IPS-11a (cell line): ENCODE data around the gene PKNOX2.

Source experiments
- H3K4me3 ChIP-seq: one replicate; pipeline ENCODE4 v1.5.1; 2013; ENCODE audit warnings: low read depth, low read length, control low read depth

PKNOX2 gene

DNA sequence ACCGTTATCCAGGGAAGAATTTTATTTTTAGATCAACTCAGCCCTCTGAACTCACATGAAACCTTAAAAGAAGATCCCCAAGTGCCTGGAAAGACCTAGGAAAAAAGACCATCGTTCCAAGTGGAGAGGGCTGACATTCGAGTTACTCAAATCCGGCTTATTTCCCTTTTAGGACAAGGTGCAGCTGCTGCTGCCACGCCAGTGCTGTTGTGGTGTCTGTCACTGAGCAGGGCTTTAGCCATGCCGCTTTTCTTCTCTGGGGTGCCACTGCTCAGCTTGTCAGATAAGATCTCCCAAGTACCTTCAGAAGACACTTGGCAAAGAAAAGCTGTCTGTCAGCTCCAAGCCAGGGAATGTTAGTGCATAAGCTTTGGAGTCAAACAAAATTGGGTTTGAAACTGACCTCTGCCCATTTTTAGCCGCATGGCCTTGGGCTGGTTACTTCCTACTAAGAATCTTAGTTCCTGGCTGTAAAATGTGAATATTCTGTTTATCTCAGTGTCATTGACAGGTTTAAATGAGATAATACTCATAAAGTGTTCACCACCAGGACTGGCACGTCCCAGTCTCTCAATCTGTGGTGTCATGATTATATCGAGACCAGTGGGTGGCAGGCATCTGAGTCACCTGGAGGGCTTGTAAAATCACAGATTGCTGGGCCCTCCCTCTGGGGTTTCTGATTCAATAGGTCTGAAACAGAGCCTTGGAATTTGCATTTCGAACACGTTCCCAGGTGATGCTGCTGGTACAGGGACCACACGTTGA is 117.5 kb downstream of the PKNOX2 start:
- H3K4me3 ChIP-seq: no peak overlapping the region

DNA sequence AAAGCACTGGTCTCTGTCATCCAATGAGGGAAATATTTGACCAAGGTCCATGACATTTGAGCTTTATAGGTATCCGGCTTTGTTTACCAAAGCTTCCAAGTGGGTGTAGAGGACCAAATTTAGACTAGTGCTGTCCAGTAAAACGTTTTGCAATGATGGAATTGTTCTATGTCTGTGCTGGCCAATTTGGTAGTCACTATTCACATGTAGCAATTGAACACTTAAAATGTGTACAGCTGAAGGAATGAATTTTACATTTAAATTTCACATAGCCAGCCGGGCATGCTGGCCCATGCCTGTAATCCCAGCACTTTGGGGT is 118.0 kb downstream of the PKNOX2 start:
- no peak overlapping the region for H3K4me3 ChIP-seq

DNA sequence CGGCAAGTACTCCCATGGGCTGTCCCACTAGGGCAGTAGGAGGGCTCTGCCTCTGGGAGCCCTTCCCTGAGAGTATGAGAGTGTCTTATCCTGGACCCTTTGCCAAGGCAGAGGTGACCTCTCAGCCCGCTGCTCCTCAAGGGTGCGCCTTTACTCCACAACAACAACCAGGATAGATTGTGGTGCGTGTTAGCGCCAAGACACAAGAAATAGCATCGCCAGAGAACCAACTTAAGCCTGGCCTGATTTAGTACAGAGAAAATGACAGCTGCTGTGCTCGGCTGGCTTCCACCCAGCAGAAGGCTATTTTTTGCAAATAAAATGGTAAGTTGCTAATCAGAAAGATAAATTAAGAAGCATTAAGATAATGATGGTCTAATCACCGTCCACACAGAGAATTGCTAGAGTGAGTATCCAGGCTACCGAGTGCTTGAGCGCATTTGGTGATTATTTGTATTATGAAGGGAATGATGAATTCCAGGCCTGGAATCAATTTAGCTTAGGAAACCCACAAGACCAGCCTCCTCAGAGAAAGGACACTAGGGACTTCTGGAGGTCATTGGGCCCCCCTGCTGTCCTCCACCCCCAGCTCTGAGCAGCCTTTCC is 119.8 kb downstream of the PKNOX2 start:
- H3K4me3 ChIP-seq: no peak overlapping the region

DNA sequence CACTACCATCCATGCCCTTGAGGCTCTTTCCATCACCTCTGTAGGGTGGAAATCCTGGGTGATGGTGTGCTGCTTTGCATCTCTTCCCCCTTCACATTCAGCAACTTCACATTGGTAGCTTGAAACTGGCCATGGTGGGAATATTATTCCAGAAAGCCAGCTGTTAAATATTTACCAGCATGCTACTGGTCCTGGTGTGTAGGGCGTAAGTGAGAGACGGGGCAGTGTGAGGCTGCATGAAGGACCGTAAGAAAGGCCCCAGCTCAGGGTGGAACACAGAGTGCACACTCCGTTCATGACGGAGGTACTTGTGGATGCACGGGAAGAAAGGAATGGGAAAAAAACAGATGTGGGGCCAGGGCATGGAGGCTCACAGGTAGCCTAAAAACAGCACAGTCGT is 121.3 kb downstream of the PKNOX2 start:
- H3K4me3 ChIP-seq: no peak overlapping the region

DNA sequence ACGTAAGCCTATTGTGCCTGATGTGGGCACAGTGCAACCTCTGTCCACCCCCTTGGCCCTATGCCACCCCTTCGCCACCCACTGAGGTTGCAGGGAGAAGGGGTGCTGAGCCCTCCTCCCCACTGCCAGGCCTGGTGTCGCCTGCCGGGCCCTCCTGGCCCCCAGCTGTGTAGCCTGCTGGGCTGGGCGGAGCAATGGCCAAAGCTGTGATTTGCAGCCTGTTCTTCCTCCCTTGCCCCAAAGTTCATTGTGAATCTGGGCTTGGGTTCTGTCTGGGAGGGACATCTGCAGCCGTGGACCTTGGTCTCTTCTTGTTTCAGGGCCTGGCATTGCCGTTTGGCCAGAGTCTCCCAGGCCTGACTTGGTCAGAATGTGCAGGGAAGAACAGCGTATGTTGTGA is 121.9 kb downstream of the PKNOX2 start:
- H3K4me3 ChIP-seq: no peak overlapping the region

DNA sequence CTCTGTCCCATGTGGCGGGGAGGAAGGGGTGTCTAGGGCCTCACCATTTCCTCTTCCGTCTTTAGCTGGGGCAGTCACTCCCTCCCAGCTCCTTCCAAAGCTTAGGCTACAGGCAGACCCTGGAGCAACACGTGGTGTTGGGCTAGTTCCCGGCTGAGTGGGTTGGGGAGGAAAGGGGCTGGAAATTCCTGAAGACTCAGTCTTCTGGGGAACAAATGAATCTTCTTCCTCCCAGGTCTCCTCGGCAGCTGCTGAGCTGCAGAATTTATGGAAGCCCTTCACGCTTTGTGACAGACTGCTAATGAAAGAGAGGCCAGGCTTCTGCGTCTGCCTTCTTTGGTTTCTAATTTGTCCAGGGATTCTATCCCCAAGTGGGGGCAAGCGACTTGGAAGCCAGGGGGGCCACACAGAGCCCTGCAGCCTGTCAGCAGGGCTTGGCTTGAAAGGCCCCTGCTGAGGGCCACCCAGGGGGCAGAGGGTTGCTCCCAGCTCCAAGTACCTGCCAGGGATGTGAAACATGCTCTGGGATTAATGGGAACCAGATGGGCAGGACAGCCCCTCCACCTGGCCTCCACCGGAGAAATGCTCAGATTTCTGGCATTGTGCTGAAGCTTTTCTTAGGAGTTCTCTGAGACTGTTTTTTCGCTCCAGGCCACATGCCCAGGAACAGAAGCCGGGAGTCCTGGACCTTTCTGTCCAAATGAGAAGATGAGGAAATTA is 123.1 kb downstream of the PKNOX2 start:
- no peak overlapping the region for H3K4me3 ChIP-seq

DNA sequence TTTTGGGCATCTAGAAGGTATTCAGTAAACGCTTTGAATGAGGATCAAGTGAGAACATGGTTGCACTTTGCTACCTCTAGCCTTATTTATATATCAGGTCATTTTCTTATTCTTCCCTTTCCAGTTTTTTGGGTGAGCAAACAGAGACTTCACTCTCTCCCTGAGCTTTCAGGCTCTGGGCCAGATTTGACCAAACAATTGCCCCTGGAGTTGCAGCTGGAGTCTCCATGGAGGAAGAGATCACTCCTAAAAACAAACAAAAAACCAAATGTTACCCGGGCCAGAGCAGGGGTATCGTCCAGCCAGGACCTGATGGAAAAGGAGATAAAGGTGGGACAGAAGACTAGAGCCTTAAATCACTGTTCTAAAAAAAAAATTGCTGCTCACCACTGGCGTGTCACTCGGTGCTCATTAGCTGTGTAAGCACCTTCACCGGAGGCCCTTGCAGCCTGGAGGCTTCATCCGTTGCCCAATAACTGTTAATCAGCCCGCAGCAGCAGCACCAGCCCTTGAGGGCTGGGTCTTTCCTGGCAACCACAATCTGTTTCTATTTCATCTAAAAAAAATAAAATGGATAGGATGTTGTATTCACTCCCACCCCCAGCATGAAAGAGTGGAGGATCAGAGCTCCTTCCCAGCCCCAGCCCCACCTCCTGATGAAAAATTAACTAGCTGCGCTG is 125.0 kb downstream of the PKNOX2 start:
- H3K4me3 ChIP-seq: no peak overlapping the region

DNA sequence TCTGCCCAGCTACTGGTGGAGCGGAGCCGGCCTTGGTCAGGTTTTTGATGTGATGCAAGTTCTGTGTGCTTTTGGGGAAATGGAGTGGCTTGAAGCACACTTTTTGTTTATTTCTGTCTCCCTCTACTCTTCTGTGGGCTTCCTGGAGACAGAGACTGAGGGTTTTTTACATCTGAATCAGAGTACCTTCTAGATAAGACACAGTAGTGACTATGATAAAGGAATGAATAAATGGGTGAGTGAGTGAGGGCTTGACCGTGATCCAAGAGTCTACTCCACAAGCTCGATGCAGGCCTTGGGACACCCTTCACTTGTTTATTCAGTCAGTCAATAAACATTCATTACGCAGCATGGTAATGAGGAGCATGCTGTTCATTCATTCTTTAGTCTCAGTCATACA is 125.7 kb downstream of the PKNOX2 start:
- no peak overlapping the region for H3K4me3 ChIP-seq

DNA sequence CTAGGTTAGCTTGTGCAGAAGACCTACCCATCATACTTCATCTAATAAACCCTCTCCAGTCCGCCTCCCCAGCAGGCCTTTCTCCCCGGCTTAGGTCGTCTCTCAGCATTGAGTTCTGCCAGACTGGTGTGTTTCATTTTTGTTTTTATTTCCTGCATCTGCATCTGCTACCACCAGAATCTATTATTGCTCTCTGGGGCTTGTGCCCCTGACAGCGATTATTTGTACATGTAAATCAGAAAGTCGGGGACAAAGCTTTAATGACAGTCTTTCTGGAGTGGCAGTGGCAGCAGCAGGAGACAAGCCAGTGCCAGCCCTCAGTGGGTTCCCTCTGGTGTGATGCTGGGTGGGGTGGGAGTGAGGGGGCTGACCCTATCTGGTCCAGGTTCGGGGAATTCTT is 127.5 kb downstream of the PKNOX2 start:
- no peak overlapping the region for H3K4me3 ChIP-seq

DNA sequence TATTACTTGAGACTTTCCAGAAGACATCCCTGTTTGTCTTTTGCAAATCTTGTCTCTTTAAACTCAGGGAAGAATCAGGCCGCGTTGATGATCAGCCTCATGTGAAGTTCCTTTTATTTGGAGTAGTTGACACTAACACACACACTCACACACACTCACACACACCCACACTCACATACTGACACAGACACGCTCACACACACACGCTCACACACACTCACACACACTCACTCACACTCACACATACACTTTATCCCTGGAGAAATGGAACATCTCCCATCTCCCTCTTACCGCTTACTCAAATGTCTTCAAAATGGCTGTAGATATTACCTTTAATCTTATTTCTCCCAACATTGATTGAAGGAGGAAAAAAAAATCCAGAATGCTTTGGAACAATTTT is 129.0 kb downstream of the PKNOX2 start:
- H3K4me3 ChIP-seq: no peak overlapping the region

DNA sequence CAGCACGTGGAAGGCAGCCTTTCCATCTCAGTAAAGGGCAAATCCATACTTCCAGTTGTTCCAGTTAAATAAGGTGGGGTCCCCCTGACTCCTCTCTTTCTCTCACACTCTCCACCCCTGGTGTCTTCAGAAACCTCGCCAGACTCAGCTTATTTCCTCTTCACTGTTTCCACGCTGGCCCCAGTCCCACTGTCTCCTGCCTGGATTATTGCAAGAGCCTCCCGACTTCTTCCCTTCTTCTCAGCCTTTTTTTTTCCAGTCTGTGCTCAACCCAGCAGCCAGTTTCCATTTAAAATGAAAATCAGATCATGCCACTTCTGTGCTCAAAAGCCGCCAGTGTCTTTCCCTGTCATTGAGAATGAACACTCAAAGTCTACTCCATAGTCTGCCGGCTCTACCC is 131.4 kb downstream of the PKNOX2 start:
- H3K4me3 ChIP-seq: no peak overlapping the region

DNA sequence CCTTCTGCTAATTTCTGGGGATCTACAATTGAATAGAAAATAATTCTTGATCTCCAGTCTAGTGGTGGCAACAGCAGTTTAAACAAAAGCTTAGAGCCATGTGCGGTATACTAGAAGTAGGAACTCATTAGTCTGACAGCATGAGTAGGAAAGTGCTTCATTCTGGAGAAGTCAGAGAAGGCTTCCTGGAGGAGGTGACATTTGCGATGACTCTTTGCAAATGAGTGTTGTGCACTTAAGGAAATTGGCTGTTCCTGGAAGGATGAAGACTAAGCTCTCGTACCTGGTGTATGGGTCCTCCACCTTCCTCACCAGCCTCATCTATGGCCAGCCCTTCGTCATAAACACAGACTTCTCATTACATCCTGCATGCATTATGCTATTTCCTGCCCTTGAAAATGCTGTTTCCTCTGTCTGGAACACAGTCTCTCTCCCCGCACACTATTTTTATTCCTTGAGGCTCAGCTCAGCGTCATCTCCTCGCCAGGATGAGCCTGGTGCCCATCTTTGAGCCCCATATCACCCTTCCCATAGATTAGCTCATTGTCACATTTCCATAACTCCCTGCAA is 132.9 kb downstream of the PKNOX2 start:
- no peak overlapping the region for H3K4me3 ChIP-seq

DNA sequence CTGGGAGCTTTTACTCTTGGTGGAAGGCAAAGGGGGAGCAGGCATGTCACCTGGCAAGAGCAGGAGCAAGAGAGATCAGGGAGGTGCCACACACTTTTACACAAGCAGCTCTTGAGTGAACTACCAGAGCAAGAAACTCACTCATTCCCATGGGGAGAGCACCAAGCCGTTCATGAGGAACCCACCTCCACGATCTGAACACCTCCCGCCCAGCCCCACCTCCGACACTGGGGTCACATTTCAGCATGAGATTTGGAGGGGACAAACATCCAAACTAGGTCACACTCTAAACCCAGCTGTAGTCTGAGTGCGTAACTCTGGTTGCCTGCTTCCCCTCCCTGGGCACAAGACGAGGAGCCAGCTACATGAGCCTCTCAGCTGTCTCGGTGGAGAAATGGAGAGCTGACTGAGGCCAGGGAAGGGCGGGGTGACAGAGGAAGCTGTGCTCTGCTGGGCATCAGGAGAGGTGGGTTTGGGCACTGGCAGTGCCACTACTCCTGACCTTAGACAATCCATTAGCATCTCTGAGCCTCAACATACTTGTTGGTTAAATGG is 134.6 kb downstream of the PKNOX2 start:
- no peak overlapping the region for H3K4me3 ChIP-seq

DNA sequence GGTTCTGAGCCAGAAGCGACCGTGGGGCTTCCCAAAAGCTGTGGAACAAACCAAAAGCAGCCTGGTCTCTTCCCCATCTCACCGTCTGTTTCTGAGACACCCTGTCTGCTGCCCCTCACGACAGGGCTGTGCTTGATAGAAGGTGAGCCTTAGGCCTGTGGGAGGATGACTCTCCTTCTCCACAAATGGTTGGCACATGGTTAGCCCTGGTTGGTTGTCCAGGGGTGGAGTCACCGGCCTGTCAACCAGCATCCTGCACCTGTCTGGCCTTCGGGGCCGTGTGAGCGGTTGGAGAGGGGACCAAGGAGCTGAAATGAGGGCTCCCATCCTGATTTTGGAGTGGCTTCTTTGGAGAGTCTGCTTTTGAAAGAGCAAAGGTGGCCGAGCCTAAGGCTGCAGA is 135.3 kb downstream of the PKNOX2 start:
- H3K4me3 ChIP-seq: no peak overlapping the region

DNA sequence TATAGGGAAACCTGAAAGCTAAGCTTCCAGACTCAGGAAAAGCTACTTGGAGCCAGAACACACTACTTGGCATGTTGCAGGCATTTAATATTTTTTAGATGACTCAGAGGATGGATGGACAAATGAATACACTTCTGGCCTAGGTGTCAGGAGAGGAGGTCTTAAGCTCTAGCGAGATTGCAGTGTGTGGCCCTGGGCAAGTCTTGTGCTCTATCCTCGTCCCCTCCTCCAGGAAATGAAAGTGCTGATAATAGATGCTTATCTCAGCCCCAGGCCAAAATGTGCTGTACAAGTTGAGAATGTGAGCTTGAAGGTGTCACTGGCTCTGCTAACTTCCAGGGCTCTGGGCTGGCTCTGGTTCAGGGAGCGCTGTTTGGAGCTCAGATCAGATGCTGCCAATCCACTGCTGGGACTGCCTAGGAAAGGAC is 136.3 kb downstream of the PKNOX2 start:
- H3K4me3 ChIP-seq: no peak overlapping the region

DNA sequence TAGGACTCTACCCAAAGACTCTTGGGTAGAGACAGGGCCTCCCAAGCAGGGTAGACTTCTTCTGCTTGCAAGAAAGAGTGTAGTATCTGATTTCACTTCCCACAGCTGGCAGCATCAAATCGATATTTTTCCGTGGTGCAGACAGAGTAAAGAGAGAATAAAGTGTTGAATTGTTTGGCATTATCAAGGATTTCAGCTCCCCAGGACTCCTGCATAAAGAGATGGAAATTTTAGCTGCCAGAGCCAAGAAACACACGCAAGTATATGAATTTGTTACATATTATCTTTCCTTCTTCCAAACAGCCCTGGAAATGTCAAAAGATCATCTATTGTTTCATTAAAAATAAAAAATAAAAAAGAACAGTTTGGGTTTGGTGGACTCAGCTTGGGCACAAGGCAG is 136.8 kb downstream of the PKNOX2 start:
- no peak overlapping the region for H3K4me3 ChIP-seq

DNA sequence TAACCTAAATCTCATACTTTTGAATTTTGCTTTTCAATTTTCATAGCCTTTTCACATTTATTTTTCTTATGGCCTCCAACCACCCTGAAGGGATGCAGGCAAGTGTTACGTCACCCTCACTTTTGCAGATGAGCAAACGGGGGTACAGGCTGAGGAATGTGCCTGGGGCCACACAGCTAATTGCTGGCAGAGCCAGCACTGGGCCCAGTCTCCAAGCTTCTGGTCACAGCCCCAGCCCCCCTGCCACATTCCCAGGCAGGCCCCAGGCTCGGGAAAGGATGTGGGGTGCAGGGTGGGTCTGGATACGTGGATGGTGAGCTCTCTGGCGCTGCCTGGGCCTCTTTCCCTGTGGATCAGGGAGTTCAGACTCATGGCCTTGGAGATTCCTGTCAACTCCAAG is 138.6 kb downstream of the PKNOX2 start:
- no peak overlapping the region for H3K4me3 ChIP-seq

DNA sequence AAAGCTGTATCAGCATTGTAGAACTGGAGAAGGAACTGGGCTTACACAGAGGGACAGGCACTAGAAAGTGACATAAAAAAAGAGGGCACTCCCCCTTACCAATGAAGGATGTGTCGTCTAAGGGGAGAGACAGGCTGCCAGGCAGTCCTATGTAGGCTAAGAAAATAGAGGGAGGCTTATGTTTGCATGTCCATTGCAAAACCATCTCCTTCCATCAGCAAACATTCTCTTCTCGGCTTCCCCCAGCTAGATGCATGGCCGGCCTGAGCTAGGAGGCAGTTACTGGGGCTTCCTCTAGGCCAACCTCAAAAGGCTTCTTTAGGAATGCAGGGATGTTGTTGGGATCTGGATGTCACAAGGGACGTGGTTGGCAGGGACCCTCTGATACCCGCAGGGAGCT is 139.1 kb downstream of the PKNOX2 start:
- H3K4me3 ChIP-seq: no peak overlapping the region

DNA sequence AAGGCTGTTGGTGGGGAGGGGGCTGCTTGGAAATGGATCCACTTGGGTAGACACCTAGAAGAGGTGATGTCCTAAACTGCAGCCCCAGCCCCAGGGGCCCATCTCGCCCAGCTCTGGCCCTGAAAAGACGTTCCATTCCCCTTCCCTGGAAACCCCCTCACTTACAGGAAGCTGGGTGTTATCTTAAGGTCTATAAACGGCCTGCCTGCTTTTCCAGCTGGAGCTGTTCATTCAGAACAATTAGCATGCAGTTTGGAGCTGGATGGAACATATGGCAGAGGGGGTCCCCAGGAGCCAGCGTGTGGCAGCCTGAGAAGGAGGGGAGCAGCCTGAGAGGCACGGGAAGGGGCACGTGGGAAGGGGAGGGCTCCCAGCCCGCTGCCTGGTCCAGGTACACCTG is 139.6 kb downstream of the PKNOX2 start:
- no peak overlapping the region for H3K4me3 ChIP-seq

DNA sequence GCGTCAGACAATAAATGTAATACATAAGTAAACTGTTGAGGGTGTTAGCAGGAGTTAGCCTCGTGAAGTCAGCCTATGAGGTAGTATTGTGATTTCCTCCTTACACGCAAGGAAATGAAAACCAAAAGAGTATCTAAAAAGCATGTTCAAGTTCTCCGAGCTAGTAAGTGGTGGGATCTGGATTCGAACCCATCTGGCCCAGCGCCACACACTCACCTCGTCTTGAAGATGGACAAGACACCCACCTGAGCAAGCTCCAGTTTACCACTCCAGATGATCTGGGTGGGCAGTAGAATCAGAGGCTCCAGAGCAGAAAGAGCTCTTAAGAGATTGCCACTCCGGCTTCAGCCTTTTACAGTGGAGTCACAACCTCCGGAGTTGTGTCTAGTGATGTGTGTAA is 140.3 kb downstream of the PKNOX2 start:
- H3K4me3 ChIP-seq: no peak overlapping the region

DNA sequence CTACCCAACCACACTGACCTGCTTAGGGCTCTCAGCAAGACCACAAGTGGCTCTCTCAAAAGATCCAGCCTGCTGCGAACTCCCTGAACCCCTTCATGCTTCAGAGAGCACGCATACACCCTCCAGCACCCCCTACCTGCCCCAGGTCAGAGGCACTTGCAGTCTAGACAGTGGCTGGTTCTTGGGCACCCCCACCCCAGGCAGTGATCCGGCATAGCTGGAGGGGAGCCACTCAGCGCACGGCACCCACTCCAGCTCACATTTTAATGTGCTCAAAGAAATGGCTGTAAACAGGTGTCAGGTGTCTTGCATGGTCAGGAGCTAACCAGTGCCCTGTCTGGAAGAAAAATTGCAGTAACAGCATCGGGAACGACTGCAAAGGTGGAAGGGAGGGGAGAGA is 140.8 kb downstream of the PKNOX2 start:
- no peak overlapping the region for H3K4me3 ChIP-seq
